Uterus (tissue), 4 donors: ENCODE measurements around the gene SFR1. TPM values are rescaled to one million over a fixed set of nuclear protein-coding genes. Genes with fewer than 3 reads are reported as not detected.

Experiments
- DNase-seq, 2 donors: peaks; one replicate each; pipeline ENCODE4 v3.0.0-alpha.2; 2019 to 2020
- H3K27ac ChIP-seq, 2 donors: fragments of 200-600 bp; sonication (generic); 1 replicate in 1 of 2; 2 replicates in 1 of 2; pipeline ENCODE4 v1.5.1; 2016 to 2018
- H3K27me3 ChIP-seq, 2 donors: fragments of 200-600 bp; sonication (generic); one replicate each; pipeline ENCODE4 v1.5.1; 2018 to 2019; ENCODE audit warnings: control low read depth in 1 of 2
- H3K36me3 ChIP-seq, 2 donors: fragments of 200-600 bp; sonication (generic); one replicate each; pipeline ENCODE4 v1.5.1; 2019; ENCODE audit warnings: control low read depth in 1 of 2
- H3K4me1 ChIP-seq, 2 donors: fragments of 200-600 bp; sonication (generic); one replicate each; pipeline ENCODE4 v1.5.1; 2018 to 2019; ENCODE audit warnings: control low read depth in 1 of 2
- H3K4me3 ChIP-seq, 2 donors: fragments of 200-600 bp; sonication (generic); 1 replicate in 1 of 2; 2 replicates in 1 of 2; pipeline ENCODE4 v1.5.1; 2018 to 2019; ENCODE audit warnings: mild to moderate bottlenecking in 1 of 2
- H3K9me3 ChIP-seq, 2 donors: fragments of 200-600 bp; sonication (generic); one replicate each; pipeline ENCODE4 v1.5.1; 2019; ENCODE audit warnings: control low read depth in 1 of 2
- POLR2A ChIP-seq, 2 donors: fragments of 450-650 bp; IDR thresholded peaks; one replicate each; pipeline ENCODE4 v1.6.1; 2016; ENCODE audit warnings: antibody characterized with exemption in 2 of 2, mild to moderate bottlenecking in 1 of 2, moderate library complexity in 1 of 2
- intact Hi-C: fragments of 100-400 bp; cut with DNase I; formaldehyde crosslinking; loops from one replicate; pipeline ENCODE4 v1.15.1; 2023; ENCODE audit warnings: low total_unique reads
- total RNA-seq, 4 donors: library from RNA; depleted of rRNA in 3 of 4; stranded (reverse); fragments of >200 nt in 3 of 4; gene quantifications; one replicate each; pipeline versions ENCODE4 v1.1.0 to v1.2.4, GENCODE V29; 2014 to 2023
- TF ChIP-seq, protein P1 (sequence below), 4 experiments: fragments of 200-600 bp in 2 of 4; fragments of 450-650 bp in 2 of 4; sonication (generic) in 2 of 4; IDR thresholded peaks; one replicate each; pipeline ENCODE4 v1.5.1; 2016 to 2019; ENCODE audit warnings: antibody characterized with exemption in 4 of 4, mild to moderate bottlenecking in 2 of 4, moderate library complexity in 1 of 4
- donor health status: DM: yes; HTN: yes; CAD: no.

Gene SFR1
- total RNA-seq, 4 donors from 2014 or later: 4.1 to 12.8 (median 10.5) TPM

DNA sequence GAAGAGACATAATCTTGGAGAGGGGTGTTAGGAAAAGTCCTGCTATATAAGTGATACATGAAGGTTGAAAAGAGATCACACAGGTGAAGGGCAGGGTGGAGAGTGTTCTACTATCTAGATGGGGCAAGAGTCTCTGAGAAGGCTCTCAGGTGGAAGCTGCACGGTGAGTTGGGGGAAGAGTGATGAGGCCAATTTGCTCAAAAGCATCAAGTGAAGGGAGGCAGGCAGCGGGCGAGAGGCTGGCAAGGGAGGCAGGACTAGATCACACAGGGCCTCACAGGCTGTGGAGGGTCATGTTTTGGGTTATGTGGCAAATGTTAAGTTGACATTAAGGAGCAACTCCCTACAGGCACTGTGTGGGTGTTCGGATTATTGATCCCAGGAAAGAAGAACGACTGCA, 33.7 kb upstream of the SFR1 start:
- TF ChIP-seq, protein P1, sequence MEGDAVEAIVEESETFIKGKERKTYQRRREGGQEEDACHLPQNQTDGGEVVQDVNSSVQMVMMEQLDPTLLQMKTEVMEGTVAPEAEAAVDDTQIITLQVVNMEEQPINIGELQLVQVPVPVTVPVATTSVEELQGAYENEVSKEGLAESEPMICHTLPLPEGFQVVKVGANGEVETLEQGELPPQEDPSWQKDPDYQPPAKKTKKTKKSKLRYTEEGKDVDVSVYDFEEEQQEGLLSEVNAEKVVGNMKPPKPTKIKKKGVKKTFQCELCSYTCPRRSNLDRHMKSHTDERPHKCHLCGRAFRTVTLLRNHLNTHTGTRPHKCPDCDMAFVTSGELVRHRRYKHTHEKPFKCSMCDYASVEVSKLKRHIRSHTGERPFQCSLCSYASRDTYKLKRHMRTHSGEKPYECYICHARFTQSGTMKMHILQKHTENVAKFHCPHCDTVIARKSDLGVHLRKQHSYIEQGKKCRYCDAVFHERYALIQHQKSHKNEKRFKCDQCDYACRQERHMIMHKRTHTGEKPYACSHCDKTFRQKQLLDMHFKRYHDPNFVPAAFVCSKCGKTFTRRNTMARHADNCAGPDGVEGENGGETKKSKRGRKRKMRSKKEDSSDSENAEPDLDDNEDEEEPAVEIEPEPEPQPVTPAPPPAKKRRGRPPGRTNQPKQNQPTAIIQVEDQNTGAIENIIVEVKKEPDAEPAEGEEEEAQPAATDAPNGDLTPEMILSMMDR (IDR thresholded peaks at IDR 0.05): no peak
- TF ChIP-seq POLR2A (IDR thresholded peaks at IDR 0.05): no peak
- intact Hi-C loops: no loop called here

GRCh38 chr10:104089621-104090020, 32.4 kb upstream of the SFR1 start:
- Histone ChIP-seq H3K36me3 (no peaks in the 10 kb centered on the region), H3K9me3 (no peaks in the 10 kb centered on the region), H3K4me1 (no peaks in the 10 kb centered on the region), H3K27ac (no peak overlapping the region), H3K4me3 (no peak overlapping the region), H3K27me3 (no peaks in the 10 kb centered on the region)
- no peak for TF ChIP-seq POLR2A (IDR thresholded peaks at IDR 0.05)
- TF ChIP-seq, protein P1 (IDR thresholded peaks at IDR 0.05): no peak
- no peak for DNase-seq
- intact Hi-C loops: no loop called here

More for the DNA sequence above, 33.7 kb upstream of the SFR1 start:
- Histone ChIP-seq H3K9me3 (no peaks in the 10 kb centered on the region), H3K4me1 (no peaks in the 10 kb centered on the region), H3K4me3 (no peak overlapping the region), H3K36me3 (no peaks in the 10 kb centered on the region), H3K27ac (no peak overlapping the region), H3K27me3 (no peaks in the 10 kb centered on the region)
- no peak for DNase-seq

- no peaks in the 10 kb centered on the region for H3K36me3 ChIP-seq
Measured at GRCh38 chr10:104090611-104091010, 31.4 kb upstream of the SFR1 start.

GRCh38 chr10:104092749-104093148, 29.2 kb upstream of the SFR1 start:
- H3K9me3 ChIP-seq: no peaks in the 10 kb centered on the region

More at GRCh38 chr10:104090611-104091010, 31.4 kb upstream of the SFR1 start:
- no peaks in the 10 kb centered on the region for H3K9me3 ChIP-seq
- intact Hi-C loops: no loop called here
- H3K27ac ChIP-seq: no peak overlapping the region
- no peak for DNase-seq
- H3K4me3 ChIP-seq: no peak overlapping the region
- TF ChIP-seq, protein P1 (IDR thresholded peaks at IDR 0.05): no peak
- TF ChIP-seq POLR2A (IDR thresholded peaks at IDR 0.05): no peak
- H3K27me3 ChIP-seq: no peaks in the 10 kb centered on the region
- H3K4me1 ChIP-seq: no peaks in the 10 kb centered on the region

GRCh38 chr10:104096692-104097091, 25.3 kb upstream of the SFR1 start:
- no peak for DNase-seq
- Histone ChIP-seq H3K9me3 (no peaks in the 10 kb centered on the region), H3K36me3 (no peaks in the 10 kb centered on the region), H3K27me3 (no peaks in the 10 kb centered on the region), H3K4me1 (no peaks in the 10 kb centered on the region), H3K4me3 (no peak overlapping the region), H3K27ac (no peak overlapping the region)
- intact Hi-C loops: no loop called here
- TF ChIP-seq POLR2A (IDR thresholded peaks at IDR 0.05): no peak
- TF ChIP-seq, protein P1 (IDR thresholded peaks at IDR 0.05): no peak

More at GRCh38 chr10:104092749-104093148, 29.2 kb upstream of the SFR1 start:
- Histone ChIP-seq H3K27ac (no peak overlapping the region), H3K27me3 (no peaks in the 10 kb centered on the region), H3K4me3 (no peak overlapping the region), H3K36me3 (no peaks in the 10 kb centered on the region), H3K4me1 (no peaks in the 10 kb centered on the region)
- TF ChIP-seq, protein P1 (IDR thresholded peaks at IDR 0.05): no peak
- TF ChIP-seq POLR2A (IDR thresholded peaks at IDR 0.05): no peak
- intact Hi-C loops: no loop called here
- no peak for DNase-seq
